Activated CD8-positive, alpha-beta memory T cell treated with anti-CD3 and anti-CD28 coated beads, Interleukin-2, amount 50 U/mL, for 24 hours (primary cell): ENCODE results near the gene TTC6.

Source experiments
- DNase-seq: peaks from one replicate; pipeline ENCODE4 v3.0.0-alpha.2; 2020; ENCODE audit errors: extremely low read depth

TTC6 gene

DNA sequence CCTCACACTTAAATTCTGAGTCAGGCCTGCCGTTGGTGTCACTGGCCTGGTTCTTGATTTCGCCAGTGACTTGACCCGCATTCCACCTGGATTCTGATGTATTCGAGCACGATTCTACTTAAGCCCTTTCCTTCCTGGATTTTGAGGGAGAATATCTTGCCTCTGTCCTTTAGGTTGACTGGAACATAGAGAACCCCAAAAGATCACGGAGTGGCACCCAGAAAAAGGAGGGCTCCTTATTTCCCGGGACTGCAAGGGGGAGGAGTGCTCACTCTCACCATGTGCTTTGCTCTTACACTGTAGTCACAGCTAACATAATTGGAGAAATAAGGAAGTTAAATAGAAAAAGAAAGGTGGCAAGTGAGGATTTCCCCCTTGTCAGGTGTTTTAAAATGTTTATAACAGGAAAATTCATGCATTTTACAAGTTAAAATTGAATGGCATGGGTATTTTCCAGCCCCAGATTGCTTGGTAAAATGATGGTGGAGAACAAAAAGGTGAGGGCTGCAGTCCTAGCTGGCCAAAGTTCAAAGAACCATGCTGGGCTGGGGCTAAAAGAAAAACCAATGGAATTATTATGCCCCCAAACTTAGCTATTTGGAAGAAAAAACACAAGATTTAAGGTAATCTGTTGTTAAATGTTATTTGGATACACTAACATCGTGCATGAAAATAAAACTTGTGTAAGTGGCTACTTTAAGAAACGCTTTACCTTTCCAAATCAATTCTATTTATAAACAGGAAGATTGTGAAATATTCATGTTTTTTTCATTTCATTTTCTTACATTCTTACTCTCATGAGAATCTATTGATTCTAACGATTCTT is 9.2 kb upstream of the TTC6 start:
- no peak for DNase-seq

- DNase-seq = no peak
Observed at GRCh38 chr14:37586797-37587130, 8.7 kb upstream of the TTC6 start.

- no peak for DNase-seq
Observed at GRCh38 chr14:37587131-37587803, 8.2 kb upstream of the TTC6 start.

DNA sequence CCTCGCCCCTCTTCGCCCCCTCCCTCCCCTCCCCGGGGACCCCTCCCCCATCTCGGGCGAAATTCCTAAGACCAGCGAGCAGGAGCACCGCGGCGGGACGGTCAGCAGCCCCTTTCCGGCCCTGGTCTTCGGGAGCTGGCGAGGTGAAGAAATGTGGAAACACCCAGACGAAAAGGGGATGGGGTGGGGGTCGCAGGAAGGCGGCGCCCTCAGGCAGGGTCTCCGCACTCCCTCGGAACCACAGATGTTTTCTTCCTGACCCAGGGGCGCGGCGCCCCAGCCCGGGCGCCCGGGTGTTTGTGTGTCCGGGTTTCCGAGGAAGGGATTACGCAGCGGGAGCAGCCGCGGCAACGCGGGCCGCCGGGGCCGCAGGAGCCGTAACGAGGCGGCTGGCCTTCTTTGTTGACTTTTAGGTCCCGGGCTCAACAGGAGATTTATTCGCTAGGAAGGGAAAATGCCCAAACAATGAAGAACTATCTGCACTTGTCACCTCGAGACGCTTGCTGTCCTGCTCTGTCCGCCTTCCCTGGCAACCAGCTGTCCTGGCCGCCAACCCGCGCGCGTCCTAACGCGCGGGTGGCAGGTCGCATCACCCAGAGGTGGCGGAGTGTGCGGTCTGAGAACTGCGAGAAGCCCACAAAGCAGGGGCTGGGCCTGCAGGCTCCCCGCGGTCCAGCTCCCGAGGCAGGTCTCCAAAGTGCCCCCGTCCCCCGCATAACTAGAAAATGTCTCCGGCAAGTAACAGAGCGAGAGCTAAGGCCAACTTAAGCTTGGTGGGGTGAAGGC is 7.4 kb upstream of the TTC6 start:
- DNase-seq = no peak

DNA sequence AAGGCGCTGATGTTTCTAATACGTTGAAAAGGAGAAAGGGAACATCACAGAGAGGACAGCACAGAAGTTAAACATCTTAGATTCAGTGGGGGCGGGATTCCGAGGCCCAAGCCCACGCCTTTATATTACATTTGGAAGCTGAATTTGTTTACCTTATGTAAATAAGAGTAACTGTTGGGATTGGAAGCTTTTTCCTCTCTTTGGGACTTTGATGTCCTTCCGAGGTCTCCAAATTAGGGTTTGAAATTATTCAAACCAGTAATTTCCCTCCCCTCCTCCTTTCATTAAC is 6.8 kb upstream of the TTC6 start:
- DNase-seq = no peak

- DNase-seq = no peak
Observed at GRCh38 chr14:37588956-37589714, 6.3 kb upstream of the TTC6 start.

DNA sequence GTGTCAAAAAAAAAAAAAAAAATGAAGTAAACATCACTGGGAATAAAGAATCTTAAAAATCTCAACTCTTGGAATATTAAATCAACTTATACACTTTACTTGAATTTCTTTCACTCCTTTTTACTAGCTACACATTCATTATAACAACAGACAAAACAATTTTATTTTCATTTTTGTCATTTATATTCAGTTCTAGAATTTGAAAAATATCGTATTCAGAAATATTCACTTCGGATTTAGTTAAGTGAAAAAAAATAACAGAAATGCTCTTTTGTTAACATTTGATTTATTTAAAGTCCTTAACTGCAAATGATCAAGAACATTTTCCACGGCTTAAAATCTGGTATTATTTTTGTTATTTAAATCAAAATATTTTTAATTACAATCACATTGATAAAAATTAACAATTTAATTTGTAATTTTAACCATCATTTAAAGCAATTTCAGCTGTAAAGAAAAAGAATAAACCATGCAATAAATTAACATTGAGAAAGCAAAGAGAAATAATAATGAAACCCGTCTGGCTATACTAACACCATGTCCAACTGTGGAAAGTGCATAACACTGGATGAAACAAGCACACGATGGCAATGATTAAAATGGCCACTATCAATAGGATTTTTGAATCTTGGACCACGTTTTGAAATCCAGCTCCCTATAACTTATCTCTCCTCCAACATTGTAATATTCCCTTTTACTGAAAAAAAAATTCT is 5.6 kb upstream of the TTC6 start:
- no peak for DNase-seq

- no peak for DNase-seq
Observed at GRCh38 chr14:37590428-37591139, 4.8 kb upstream of the TTC6 start.

GRCh38 chr14:37591311-37591940 is 4.0 kb upstream of the TTC6 start:
- DNase-seq = no peak

DNA sequence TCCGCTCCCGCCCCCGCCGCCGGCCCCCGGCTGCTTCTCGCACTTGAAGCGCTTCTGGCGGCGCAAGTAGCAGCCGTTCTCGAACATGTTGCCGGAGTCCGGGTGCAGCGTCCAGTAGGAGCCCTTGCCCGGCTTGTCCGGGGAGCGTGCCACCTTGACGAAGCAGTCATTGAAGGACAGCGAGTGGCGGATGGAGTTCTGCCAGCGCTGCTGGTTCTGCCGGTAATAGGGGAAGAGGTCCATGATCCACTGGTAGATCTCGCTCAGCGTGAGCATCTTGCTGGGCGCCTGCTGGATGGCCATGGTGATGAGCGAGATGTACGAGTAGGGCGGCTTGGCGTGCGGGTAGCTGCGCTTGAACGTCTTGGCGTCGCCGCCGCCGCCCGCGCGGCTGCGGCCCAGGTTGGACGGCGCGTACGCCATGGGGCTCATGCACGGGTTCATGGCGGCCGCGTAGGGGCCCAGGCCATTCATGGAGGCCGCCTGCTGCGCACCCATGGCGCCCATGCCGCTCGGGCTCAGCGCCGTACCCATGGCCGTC is 3.4 kb upstream of the TTC6 start:
- DNase-seq = no peak

- no peak for DNase-seq
Observed at GRCh38 chr14:37592482-37593408, 2.7 kb upstream of the TTC6 start.

GRCh38 chr14:37593511-37594237 is 1.8 kb upstream of the TTC6 start:
- DNase-seq = no peak

GRCh38 chr14:37594238-37594970 is 1.0 kb upstream of the TTC6 start:
- no peak for DNase-seq

DNA sequence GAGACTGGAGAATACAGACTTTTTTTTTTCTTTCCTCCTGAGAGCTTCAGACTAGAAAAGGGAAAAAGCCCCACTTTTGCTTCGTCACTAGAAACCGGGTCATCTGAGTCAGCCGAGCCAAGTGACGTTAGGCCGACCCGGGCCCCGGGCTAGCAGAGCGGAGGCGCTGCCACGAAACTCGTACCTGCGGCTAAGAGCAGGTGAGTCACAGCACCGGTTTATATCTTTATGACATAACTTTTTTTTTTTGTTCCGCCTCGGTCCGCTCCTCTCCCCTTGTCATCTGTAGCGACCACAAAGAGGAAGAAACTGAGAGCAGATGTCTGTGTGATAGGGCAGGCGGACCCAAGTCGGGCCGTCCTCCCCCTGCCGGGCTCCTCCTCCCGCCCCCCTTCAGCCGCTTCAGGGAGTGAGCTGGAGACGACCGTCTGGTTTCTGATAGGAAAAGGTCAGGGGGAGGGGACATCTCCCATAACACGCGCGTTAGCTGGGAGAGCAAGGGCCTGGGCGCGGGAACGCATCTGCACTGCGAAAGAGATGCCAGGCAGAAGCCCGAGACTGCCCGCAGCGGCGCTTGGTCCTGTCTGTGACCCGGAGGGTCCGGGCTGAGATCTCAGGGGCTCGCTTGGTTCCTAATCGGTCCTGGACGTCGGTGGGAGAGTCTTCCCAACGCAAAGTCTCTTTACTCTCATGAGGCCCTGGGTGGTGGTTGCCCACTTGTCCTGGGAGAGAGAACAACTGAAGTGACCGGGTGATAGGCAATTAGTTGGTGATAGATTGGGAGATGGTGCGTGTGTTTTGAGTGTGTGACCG is 586 bp downstream of the TTC6 start:
- peak; percentile 38 for DNase-seq

DNA sequence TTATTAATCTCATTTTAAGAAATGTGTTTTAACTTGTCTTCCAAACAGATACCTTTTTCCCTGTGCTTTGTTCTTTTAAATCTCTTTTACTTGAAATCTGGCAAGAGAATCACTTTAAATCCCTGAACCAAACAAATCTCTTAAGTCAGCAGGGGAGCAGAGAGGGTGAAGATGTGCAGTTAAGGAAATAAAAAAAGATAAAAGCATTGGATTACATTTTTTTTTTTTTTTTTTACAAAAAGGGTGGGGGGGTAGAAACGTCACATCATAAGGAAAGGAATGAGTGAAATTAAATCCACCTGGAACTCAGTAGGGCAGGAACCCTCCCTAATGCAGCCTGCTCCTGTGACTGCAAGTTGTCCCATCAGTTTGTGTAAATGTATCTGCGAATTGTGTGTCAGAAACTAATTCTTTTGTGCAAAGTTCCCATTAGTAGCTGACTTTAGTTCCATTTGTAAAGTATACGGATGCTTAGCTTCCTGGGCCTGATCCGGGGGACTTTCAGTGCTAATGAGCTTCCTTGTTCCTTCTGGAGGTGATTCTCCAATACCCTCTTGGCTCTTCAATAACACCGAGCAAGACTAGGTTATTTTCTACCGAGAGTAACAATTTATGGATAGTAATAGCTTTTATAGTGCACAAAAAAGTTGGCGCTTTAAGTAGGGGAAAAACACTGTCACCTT is 1.5 kb downstream of the TTC6 start:
- no peak for DNase-seq

DNA sequence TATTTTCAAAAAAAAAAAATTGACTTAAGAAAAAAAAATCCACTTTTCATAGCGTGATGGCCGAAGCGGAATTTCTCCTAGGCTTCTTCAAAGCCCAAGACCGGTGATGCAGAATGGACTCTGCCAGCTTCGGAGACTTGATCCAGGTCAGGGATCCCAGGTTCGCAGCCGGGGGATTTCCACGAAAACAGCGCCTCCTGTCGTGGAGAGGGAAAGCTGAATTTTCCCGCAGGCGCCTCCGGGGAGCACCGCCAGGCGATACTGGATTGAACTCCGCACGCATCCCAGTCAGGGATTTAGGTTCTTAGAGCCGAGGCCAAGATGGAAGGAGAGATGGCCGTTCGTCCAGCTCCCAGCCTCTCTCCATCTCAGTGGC is 2.1 kb downstream of the TTC6 start:
- no peak for DNase-seq
